Psoas muscle (tissue), 8 donors: ENCODE data around the gene CHST15. TPM values are rescaled to one million over a fixed set of nuclear protein-coding genes. Genes with fewer than 3 reads are reported as not detected.

Experiments used
- ATAC-seq, 4 donors: fragments of 200-7000 bp; cut with Tn5 transposase; one replicate each; pipeline ENCODE4 v1.9.1; 2020; ENCODE audit warnings: moderate library complexity in 3 of 4, mild to moderate bottlenecking in 2 of 4
- DNase-seq, 2 donors: peaks; one replicate each; pipeline ENCODE4 v3.0.0-alpha.2; 2020
- H3K27ac ChIP-seq: fragments of 200-600 bp; one replicate; pipeline ENCODE4 v1.8.0; 2022
- H3K27me3 ChIP-seq, 3 donors: fragments of 200-600 bp in 1 of 3; one replicate each; pipeline versions ENCODE4 v1.6.1 to v1.8.0; 2013 to 2022; ENCODE audit warnings: low read length in 2 of 3, mild to moderate bottlenecking in 2 of 3, moderate library complexity in 1 of 3; ENCODE audit not compliant: insufficient read depth in 3 of 3
- H3K36me3 ChIP-seq, 2 donors: fragments of 200-600 bp in 1 of 2; one replicate each; pipeline versions ENCODE4 v1.6.1 to v1.8.0; 2013 to 2022; ENCODE audit warnings: low read depth in 1 of 2, mild to moderate bottlenecking in 1 of 2, moderate library complexity in 1 of 2; ENCODE audit not compliant: insufficient read depth in 1 of 2
- H3K4me1 ChIP-seq: fragments of 200-600 bp; one replicate; pipeline ENCODE4 v1.8.0; 2022
- H3K4me3 ChIP-seq: fragments of 200-600 bp; one replicate; pipeline ENCODE4 v1.8.0; 2022; ENCODE audit warnings: mild to moderate bottlenecking
- H3K9me3 ChIP-seq: fragments of 200-600 bp; one replicate; pipeline ENCODE4 v1.8.0; 2022
- WGBS, 3 donors: extraction: QIAGEN DNeasy Blood & Tissue Kit; methylation state at CpG; one replicate each; pipeline versions ENCODE4 v1.1.6 to v1.1.7; 2013; 5-methylcytosine and 5-hydroxymethylcytosine counted together
- intact Hi-C, 2 donors: fragments of 100-400 bp; cut with DNase I; formaldehyde crosslinking; loops; one replicate each; pipeline versions ENCODE4 v1.11.0 to v1.14.2; 2022
- polyA plus RNA-seq, 3 donors: library from polyadenylated mRNA; stranded (reverse); fragments of 200-250 nt; gene quantifications; one replicate each; pipeline ENCODE4 v1.2.3, GENCODE V29; 2013
- total RNA-seq, 4 donors: library from RNA; stranded (reverse); fragmentation: NEBNext Ultra II Directional in 2 of 4; extraction: Animal tissue kit (Norgen Biotek cat#: 25700) in 2 of 4; gene quantifications; one replicate each; pipeline versions ENCODE4 v1.2.1 to v1.2.4, GENCODE V29; 2021 to 2023
- TF ChIP-seq, protein P1 (sequence below): fragments of 200-600 bp; IDR thresholded peaks from one replicate; pipeline ENCODE4 v1.8.0; 2022; ENCODE audit warnings: antibody characterized with exemption
- donor health status: healthy with polysubstance abuse.
- donor health status: DM: no; HTN: no; CAD: no; lungs with moderate emphysema.
- donor health status: Bipolar disorder and iron deficiency.
- donor health status: healthy.
- donor health status: DM: yes; HTN: yes; CAD: no.
- donor health status: DM: no; HTN: no; CAD: no.
- donor health status: DM: no; HTN: no; CAD: no.
- donor health status: DM: yes; HTN: yes; CAD: no.

Gene CHST15
- total and polyA plus RNA-seq, 7 donors, result 3.6 to 39.2 (median 10.4) TPM

DNA sequence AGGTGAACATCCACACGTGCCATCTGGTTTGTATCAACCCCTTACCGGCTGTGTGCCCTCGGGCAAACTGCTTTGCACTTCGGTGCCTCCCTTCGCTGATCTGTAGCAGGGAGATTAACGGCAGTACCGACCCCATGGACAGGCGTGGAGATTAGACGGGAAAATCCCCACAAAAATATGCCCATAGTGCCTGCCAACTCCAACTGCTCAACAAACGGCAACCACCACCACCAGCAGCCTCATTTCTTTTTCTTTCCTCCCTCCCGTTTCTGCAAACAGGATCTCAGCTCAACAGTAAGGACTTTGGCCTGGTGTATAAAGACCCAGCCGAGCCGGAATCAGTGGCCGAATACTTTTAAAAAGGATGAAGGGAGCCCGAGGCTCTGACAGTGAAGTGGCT is 31.0 kb downstream of the CHST15 start:
- DNase-seq, result no peak
- 65 to 81% (median 67%) methylated on average over 15 of the region's 15 CpGs for WGBS, 3 donors
- Histone ChIP-seq H3K4me1 (peaks cover 2% of the 10 kb centered on the region), H3K36me3 (no peaks in the 10 kb centered on the region), H3K27ac (no peak overlapping the region), H3K9me3 (no peaks in the 10 kb centered on the region), H3K27me3 (no peaks in the 10 kb centered on the region), H3K4me3 (no peak overlapping the region)
- TF ChIP-seq, protein P1, sequence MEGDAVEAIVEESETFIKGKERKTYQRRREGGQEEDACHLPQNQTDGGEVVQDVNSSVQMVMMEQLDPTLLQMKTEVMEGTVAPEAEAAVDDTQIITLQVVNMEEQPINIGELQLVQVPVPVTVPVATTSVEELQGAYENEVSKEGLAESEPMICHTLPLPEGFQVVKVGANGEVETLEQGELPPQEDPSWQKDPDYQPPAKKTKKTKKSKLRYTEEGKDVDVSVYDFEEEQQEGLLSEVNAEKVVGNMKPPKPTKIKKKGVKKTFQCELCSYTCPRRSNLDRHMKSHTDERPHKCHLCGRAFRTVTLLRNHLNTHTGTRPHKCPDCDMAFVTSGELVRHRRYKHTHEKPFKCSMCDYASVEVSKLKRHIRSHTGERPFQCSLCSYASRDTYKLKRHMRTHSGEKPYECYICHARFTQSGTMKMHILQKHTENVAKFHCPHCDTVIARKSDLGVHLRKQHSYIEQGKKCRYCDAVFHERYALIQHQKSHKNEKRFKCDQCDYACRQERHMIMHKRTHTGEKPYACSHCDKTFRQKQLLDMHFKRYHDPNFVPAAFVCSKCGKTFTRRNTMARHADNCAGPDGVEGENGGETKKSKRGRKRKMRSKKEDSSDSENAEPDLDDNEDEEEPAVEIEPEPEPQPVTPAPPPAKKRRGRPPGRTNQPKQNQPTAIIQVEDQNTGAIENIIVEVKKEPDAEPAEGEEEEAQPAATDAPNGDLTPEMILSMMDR, result no peak
- ATAC-seq, result no peak
- intact Hi-C loops, result no loop called here

- H3K4me3 ChIP-seq, result no peak overlapping the region
- no peaks in the 10 kb centered on the region for H3K27me3 ChIP-seq
- no peaks in the 10 kb centered on the region for H3K9me3 ChIP-seq
- no peak overlapping the region for H3K27ac ChIP-seq
- DNase-seq (no peak), ATAC-seq (no peak)
- H3K36me3 ChIP-seq, result no peaks in the 10 kb centered on the region
- TF ChIP-seq, protein P1, result no peak
- H3K4me1 ChIP-seq, result peaks cover 2% of the 10 kb centered on the region
- 90 to 94% (median 91%) methylated on average over 10 of the region's 10 CpGs for WGBS, 3 donors
- intact Hi-C loops, result no loop called here
Observed at GRCh38 chr10:124061030-124061429, 32.4 kb downstream of the CHST15 start.

GRCh38 chr10:124060148-124060720 is 33.2 kb downstream of the CHST15 start:
- Histone ChIP-seq H3K9me3 (no peaks in the 10 kb centered on the region), H3K27me3 (no peaks in the 10 kb centered on the region), H3K4me3 (no peak overlapping the region), H3K36me3 (no peaks in the 10 kb centered on the region), H3K4me1 (no peaks in the 10 kb centered on the region), H3K27ac (no peak overlapping the region)
- ATAC-seq (peak in 1 of 4 donors; percentile 20), DNase-seq (no peak)
- 73 to 77% (median 74%) methylated on average over 6 of the region's 6 CpGs for WGBS, 3 donors
- intact Hi-C loops, result no loop called here
- TF ChIP-seq, protein P1, result no peak

GRCh38 chr10:124059551-124059950 is 33.8 kb downstream of the CHST15 start:
- DNase-seq (no peak), ATAC-seq (no peak)
- no peaks in the 10 kb centered on the region for H3K4me1 ChIP-seq
- TF ChIP-seq, protein P1, result no peak
- no peak overlapping the region for H3K4me3 ChIP-seq
- H3K9me3 ChIP-seq, result no peaks in the 10 kb centered on the region
- intact Hi-C loops, result loop anchor here in 1 of 2 donors (5.0 kb wide), 1 partner anchor 33 kb away; the partner anchor contains the start of gene CHST15
- no peaks in the 10 kb centered on the region for H3K36me3 ChIP-seq
- WGBS, 3 donors, result 57 to 73% (median 61%) methylated on average over 12 of the region's 12 CpGs
- no peak overlapping the region for H3K27ac ChIP-seq
- H3K27me3 ChIP-seq, result no peaks in the 10 kb centered on the region
